Pons (tissue), 1 donor: ENCODE measurements around the gene GRHPR.
A peak's percentile ranks its signal among the peaks of the same experiment; 100 is the strongest.

Experiments
- DNase-seq: peaks from one replicate; pipeline ENCODE4 v3.0.0-alpha.2; 2016; ENCODE audit warnings: low spot score

Gene GRHPR

DNA sequence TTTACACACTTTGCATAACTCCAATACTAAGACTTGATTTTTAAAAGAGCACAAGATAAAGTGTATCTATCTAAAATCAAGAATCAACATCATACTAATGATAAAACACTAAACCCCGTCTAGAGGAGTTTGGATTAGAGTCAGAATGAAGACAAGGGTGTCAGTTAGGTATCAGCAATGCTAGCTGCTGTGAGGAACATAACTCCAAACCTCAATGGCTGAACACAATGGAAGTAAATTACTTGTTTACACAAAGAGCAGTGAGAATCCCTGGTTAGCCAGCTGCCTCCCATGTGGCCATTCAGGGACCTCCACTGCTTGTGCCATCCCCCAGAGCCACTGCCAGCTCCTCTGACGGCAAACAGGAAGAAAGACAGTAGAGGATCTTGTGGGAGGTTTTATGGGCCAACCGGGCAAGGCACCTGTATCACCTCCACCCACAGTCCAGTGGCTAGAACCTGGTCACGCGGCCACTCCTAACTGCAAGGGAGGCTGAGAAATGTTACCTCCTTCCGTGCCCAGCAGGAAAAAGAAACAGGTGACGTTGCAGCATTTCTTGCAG is 24.0 kb upstream of the GRHPR start:
- DNase-seq = no peak

DNA sequence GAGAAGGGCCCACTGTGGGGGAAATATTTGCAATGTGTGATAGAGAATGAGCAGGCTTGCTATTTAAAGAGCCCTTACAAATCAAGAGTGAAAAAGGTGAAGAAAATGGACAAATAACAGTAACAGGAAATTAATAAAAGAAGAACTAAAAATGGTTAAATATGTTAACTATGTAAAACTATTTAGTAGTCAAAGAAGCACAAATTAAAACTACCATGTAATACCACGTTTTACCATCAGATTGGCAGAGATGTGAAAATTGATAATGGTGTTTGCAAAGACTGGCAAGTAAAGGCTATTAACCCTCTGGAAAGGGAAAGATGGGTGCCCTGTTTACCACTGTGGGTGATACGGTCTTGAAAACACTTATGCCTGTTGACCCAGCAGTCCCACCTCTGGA is 23.2 kb upstream of the GRHPR start:
- DNase-seq = no peak

GRCh38 chr9:37404590-37404989 is 17.9 kb upstream of the GRHPR start:
- no peak for DNase-seq

DNA sequence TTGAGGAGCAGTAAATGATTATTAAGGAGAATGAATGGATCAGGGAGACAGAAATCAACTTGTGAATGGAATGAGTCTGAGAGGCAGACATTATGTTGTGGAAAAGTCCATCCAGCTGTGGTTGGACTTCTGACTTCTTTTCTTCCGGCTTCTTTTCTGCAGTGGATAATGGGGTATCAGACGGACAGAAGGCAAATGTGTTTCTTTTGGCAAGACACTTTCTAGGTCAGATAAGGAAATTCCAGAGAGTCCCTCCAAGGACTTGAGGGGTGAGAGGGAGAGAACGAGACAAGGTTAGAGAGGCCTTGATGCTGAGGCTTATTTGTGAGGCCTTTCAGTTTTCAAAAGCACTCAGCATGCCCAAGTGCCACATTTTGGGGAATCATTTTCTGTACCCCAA is 17.1 kb upstream of the GRHPR start:
- no peak for DNase-seq

DNA sequence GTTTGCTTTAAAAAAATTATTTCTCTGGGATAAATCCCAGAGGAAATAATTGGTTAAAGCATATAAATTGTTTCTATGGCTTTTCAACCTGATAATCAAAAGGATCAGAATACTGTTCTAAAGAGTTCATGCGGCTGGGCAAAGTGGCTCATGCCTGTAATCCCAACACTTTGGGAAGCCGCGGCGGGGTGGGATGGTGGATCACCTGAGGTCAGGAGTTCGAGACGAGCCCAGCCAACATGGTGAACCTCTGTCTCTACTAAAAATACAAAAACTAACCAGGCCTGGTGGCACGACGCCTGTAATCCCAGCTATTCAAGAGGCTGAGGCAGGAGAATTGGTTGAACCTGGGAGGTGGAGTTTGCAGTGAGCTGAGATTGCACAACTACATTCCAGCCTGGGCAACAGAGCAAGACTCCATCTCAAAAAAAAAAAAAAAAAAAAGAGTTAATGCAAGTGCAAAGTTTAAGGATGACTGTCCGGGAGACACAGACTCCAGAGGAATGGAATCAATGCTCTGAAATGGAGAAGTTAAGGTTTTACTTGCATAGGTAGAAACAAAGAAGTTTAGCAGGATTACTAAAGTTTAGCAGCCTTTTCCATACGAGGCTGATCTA is 16.6 kb upstream of the GRHPR start:
- DNase-seq = no peak

GRCh38 chr9:37406603-37407401 is 15.7 kb upstream of the GRHPR start:
- DNase-seq = no peak

GRCh38 chr9:37407468-37407867 is 15.0 kb upstream of the GRHPR start:
- no peak for DNase-seq

DNA sequence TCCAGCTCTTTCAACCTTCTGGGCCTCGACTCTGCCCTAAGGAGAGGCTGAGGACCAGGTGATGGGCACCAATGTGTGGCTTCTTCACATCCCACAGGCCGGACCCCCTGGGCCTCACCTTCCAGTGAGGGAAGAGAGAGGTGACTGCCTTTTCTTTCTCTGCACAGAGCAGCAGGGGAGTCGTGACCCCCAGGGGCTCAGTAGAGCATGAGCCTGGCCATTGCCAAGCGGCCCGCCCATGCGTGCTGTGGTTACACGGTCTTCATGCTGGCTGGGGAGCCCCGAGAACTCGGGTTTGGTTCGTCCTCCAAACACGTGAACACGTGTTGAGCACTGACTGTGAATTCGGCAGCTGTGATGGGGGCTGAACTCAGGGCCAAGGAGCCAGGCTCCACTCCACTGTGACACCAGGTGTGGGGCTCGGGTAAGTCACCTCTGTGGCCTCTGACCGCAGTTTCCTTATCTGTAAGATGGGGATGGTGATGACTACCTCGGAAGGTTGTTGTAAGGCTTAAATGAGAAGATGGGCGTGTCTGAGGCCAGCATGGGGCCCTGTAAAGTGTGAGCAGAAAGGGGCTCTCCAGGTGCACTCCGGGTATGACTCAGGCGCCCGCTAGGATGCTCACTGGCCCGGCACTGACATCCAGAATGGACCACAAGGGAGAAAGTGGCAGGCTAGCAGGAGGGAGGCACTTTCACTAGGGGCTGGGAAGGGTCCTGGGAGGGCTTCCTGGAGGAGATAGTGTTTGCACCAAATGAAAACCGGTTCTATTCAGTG is 13.4 kb upstream of the GRHPR start:
- no peak for DNase-seq

- no peak for DNase-seq
Observed at GRCh38 chr9:37410354-37410861, 12.1 kb upstream of the GRHPR start.

DNA sequence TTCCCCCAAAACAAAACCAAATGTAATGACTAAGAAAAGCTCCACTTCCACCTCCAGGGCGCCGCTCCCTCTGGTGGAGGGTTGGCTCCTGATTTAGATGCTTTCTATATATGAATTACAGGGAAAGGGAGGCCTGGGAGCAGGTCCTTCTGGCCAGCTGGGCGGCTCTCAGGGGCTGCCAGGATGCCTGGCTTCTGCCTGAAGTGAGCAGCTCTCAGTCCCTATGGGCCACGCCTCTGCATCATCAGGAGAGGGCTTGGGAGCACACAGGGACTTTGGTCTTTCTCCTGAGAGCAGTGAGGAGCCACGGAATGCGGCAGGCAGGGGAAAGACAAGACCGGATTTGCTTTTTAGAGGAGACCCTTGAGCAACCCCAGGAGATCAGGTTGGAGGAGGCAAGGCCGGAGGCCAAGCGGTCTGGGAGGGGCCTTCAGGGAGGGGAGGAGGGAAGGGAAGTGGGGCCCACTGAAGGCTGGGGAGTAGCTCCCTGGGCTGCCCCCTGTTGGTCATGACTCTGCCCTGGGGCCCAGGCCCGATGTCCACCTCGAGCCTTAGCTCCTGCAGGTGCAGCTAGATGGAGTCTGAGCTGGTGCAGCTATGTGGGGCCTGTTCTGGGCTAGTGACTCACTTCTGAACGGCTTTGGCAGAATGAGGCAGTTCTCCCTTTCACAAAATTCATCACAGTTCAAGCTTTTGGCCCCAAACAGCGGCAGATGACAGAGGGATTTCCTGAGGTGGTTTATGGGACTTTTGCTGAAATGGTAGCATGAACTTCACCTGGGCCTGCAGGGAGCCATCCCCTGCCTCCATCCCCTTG is 11.3 kb upstream of the GRHPR start:
- DNase-seq = no peak

GRCh38 chr9:37412431-37413151 is 9.9 kb upstream of the GRHPR start:
- no peak for DNase-seq

DNA sequence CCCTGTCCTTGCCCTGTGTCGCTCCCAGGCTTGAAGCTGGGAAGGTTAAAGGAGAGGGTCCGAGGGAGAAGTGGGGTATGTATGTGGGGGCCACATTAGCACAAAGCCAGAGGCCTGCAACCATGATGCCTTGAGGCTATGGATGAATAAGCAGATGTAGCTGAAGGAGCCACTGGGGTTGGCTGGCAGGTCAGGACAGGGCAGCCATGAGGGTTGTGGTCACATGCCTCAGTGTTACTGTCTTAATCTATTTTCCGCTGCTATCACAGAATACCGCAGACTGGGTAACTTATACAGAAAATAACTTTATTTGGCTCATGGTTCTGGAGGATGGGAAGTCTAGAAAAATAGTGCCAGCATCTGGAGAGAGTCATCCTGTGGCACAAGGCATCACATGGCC is 9.2 kb upstream of the GRHPR start:
- DNase-seq = no peak

GRCh38 chr9:37414503-37414943 is 8.0 kb upstream of the GRHPR start:
- DNase-seq = no peak

- DNase-seq = peak; percentile 85
Observed at GRCh38 chr9:37415011-37415719, 7.3 kb upstream of the GRHPR start.

GRCh38 chr9:37417252-37417803 is 5.2 kb upstream of the GRHPR start:
- DNase-seq = no peak

DNA sequence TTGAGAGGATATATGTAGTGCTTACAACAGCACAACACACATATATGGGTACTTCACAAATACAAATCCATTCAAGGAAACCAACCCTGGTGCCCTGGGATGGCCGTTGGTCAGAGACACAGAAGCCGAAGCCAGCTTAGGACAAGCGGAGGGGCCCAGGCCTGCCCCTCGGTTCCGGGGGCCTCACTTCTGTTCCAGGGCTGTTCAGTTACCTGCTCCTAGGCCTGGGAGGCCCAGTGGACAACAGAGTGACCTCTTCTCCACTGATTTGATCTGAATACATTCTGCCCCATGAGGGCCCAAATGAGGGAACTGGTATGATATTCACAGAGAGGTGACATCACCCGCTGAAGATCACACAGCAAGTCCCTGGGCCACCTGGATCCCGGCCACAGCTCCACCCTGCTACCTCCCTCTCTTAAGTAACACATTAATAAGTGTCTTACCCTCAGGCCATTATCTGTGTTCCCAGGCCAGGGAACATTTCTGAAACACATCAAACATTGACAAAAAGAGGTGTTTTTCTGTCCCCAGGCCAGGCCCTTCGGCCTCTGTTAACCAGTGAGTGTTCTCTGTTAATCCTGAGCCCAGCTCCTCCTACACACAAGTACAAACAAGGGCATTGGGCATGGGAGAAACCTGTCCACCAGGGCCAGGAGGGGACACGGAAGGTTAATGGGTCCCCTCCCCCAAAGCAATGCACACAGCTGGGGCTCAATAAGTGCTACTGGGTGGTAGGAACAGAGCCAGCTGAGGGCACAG is 4.5 kb upstream of the GRHPR start:
- no peak for DNase-seq

DNA sequence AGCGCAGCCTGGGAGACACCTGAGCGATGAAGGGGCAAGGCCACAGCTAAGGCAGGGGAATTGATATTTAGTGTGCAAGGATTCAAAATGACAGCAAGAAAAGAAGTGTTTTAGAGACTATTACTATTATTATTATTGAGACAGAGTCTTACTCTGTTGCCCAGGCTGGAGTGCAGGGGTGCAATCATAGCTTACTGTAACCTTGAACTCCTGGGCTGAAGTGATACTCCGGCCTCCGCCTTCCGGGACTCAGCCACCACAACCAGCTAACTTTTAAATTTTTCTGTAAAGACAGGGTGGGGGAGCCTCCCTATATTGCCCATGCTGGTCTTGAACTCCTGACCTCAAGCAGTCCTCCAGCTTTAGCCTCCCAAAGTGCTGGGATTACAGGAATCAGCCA is 3.3 kb upstream of the GRHPR start:
- no peak for DNase-seq

- DNase-seq = no peak
Observed at GRCh38 chr9:37420271-37421215, 2.0 kb upstream of the GRHPR start.
